GM21825 (cell line): Measurements from ENCODE around the gene PMS1.
"Not testable (repeated sequence)": the region's sequence is repeated elsewhere in the genome, so short reads cannot be mapped to it uniquely, and the experiment has no call there.

Experiments
- ATAC-seq: cut with Tn5 transposase; IDR thresholded peaks from one replicate; pipeline ENCODE4 v1.9.1; 2021; ENCODE audit warnings: mild to moderate bottlenecking, moderate library complexity; ENCODE audit not compliant: unreplicated experiment

Gene PMS1

DNA sequence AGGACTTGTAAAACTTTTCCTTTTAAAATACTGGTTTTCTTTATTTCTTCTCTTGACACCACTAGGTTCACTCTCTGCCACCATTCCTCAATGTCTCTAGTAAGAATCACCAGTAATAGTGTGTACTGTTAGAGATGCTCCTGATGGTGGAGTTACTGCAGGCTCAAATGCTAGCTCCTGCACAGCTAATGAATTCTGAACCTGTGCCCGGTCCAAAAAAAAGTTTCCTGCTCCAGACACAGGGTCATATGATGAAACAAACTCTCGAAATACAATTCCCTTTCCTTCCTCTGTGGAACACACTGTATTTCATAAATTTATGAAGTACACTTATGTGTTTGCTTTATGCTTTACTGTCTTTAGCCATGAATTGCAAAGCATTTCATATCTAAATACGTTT, 19.2 kb downstream of the PMS1 start:
- ATAC-seq, result no peak

DNA sequence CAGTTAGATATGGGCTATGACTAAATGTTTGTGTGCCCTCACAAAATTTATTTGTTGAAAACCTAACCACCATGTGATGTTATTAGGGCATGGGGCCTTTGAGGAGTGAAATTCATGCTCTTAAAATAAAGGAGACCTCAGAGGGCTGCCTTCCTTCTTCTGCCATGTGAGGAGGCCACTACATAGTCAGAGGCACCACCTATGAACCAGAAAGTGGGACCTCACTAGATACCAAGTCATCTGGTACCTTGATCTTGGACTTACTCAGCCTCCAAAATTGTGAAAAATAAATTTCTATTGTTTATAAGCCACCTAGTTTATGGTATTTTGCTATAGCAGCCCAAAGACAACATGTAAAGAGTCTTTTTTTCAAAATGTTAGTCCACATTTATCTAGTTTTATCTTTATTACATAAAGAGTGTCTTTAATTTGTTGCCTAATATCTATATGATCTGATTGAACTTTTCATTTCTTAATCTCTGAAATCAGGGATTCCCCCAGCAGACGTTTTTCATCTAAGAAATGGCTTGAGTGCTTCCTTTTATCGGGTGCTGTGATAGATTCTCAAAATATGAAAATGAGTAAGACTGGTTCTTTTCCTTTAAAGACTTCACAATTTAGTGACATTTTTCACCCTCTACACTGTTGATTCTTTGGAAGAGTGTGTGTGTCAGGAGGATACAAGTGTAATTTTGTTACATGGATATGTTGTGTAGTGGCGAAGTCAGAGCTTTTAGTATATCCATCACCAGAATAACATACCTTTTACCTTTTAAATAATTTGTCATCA, 34.2 kb downstream of the PMS1 start:
- ATAC-seq, result no peak

DNA sequence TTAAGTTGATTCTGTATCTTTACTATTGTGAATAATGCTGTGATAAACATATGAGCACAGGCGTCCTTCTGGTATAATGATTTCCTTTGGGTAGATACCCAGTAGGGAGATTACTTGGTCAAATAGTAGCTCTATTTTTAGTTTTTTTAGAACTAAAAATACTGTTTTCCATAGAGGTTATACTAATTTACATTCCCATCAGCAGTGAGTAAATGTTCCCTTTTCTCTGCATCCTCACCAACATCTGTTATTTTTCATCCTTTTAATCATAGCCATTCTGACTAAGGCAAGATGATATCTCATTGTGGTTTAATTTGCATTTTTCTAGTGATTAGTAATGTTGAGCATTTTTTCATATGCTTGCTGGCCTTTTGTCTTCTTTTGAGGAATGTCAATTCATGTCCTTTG, 35.1 kb downstream of the PMS1 start:
- ATAC-seq, result no peak

DNA sequence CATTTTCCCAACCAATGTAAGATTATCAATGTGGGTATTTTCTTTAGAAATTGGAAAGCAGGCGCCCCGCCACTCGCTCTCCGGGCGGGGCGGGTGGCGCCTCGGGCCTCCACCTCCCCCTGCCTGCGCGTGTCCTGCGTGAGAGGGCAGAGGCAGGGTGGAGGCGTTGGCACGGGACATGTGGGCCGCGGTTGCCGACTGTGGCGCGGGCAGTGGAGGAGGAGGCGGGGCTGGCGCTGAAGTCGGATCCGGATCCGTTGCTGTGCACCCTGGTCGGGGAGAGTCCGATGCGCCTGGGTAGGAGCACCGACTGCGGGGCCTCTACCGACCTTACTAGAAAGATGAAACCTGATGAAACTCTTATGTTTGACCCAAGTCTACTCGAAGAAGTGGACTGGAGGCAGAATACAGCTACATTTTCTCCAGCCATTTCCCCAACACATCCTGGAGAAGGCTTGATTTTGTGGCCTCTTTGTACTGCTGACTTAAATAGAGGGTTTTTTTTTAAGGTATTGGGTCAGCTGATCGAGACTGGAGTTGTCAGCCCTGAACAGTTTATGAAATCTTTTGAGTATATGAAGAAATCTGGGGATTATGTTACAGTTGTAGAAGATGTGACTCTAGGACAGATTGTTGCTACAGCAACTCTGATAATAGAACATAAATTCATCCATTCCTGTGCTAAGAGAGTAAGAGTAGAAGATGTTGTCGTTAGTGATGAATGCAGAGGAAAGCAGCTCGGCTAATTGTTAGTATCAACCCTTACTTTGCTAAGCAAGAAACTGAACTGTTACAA, 37.9 kb downstream of the PMS1 start:
- ATAC-seq, result no peak

DNA sequence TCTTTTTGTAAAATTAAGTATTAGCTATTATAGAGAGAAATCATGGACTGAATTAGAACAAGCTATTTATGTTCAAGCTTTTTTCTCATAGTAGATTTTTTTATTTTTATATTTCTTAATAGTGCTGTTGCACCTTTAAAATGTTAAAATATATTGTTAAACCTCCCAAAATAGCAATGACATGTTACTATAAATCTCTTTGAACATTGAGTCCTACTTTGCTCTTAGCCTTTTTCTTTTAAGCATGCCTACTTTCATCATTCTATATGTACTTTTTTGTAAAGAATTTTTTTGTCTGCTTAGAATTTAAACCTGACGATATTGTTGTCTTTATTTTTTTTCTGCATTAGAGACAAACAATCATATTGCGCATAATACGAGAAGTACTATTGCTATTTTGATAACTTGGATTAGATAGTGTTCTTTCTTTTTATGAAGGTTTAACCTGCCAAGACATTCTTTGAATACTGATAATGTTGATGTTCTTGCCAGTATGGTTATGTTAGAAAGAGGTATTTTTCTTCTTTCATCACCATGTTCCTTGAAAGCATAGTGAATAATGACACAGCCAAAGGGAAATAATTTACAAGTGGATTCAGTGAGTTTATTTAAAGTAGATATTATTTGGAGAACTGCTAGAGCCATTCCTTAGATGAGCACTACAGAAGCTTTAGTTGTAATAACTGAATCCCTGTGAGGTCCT, 40.6 kb downstream of the PMS1 start:
- ATAC-seq, result no peak

DNA sequence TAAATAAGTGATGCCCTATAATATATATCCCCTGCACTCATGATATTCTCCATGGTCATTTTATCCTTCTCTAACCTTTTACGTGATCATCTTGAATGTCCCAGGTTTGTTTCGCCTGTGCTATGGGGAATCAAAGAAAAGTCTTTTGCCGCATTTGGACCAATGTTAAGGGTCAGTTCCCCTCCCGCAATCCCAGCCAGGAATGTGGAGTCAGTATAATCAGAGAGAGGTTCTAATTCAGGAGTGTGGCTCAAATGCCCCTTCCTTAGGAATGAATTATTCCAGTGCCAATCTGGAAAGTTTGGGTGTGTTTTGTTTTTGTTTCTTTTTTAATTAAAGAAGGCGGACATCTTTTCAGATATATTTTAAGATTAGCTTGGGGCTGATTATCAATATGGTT, 41.8 kb downstream of the PMS1 start:
- no peak for ATAC-seq

DNA sequence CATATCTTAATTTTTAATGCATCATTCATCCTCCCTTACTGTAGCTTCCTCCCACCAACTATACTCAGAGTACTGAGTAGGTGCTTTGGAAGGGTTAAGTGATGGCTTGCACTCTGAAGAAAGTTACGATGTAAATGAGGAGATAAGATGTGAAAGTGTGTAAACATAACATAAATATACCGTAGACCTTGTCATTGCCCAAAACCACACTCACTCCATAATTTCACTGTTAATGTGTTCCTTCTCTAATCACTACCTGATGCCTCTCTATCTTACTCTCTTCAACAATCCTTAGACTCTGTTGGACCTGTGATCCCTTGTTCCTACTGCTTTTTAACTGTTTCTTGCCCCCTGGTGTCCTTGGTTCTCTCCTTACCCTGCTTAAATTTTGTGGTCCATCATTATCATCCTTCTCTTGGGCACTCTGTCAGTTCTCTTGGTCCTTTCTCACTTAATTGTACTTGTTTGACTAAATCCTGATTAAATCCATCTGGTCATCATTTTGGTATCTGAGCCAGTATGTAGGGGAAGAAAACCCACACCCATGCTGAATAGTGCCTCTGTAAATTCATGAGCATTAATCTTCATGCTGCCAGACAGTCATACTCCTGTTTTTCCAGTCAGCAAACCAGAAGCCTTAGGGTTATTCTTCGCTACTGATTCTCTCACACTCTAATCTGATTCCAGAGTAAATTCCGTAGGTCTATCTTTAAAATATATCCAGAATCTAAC, 45.0 kb downstream of the PMS1 start:
- no peak for ATAC-seq

DNA sequence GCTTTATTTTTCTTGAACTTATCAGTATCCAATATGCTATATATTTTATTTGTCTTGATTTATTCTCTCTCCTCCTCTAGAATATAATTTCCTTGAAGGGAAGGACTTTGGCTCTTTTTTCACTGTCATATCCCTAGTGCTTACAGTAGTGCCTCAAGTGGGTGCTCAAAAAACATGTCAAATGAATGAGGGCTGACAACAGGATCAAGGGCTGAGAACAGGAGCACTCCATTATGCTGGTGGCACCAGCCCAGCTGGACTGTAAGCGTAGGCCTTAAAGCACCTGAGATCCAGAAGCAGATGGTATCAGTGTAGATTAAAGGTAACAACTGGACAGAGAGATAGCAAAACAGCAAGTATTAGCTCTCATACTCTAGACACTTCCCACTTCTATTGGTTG, 46.3 kb downstream of the PMS1 start:
- no peak for ATAC-seq

DNA sequence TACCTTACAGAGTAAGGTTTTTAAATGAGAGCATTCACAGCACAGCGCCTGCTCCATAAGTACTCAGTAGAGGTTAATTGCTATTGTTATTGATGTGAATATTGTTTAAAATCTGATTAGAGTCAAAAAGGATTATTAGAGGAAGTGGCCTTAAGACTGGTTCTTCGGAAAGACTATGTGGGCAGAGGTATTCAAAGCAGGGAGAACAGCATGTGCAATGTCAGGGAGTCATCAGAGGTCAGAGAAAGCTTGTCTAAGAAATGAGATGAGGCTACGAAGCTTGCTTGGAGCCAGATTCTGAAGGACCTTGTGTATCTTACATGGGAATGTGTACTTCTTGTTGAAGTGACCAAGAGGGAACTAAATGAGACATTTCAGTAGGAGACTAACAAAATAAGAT, 49.8 kb downstream of the PMS1 start:
- no peak for ATAC-seq

DNA sequence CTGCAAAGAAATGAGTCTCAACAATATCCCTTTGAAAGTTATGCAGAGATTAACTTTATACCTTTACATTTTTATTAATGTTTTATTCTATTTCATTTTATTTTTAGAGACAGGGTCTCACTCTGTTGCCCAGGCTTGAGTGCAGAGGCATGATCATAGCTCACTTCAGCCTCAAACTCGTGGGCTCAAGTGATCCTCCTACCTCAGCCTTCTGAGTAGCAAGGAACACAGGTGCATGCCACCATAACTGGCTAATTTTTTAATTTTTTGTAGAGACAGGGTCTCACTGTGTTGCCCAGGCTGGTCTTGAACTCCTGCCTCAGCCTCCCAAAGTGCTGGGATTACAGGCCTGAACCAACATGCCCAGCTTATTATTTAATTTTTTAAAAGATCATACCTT, 50.4 kb downstream of the PMS1 start:
- not testable (repeated sequence) for ATAC-seq

DNA sequence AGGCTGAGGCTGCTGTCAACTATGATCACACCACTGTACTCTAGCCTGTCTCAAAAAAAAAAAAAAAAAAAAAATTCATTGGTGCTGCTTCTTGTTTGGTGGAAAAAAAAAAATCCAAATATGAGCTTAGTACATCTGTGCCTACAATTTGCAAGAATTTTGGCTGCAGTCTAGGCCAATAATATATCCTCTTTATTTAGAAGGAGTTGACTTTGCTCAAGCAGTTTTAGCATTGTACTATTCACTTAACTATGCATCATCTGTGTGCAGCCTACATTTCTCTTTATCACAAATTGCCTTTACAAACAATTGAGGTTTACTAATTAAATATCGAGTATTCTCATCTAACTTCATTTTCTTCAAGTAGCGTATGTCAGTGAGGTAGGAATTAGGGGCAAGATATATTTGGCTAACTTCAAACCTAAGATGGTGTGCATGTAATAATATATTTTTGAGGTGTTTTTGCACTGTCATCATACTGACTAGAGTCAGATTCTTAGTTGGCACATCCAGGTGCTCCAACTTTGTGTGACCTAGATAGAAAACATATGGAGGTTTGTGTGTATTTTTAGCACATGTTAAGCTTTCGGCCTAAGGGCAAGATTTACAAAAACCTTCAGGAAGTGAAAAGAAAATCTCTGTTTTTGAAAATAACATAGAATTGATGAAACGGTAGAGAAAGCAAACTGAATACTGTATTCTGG, 51.8 kb downstream of the PMS1 start:
- no peak for ATAC-seq

DNA sequence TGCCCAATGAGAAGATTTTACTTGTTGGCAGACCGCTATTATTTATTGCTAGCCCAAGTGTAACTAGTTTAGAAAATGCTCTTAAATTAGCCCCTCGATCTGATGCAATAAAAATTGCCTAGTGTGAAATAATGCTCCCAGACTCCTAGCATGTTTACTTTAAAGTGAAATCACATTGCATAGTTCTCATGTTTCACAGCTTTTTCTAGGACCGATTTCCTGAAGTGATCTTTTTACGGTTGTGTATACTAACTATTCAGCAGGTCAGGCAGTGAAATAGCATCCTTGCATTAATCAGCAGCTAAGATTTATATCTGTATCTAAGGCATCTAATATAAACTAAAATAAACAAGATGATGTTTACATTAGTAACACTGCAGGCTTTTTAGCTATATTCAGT, 52.4 kb downstream of the PMS1 start:
- ATAC-seq, result no peak

DNA sequence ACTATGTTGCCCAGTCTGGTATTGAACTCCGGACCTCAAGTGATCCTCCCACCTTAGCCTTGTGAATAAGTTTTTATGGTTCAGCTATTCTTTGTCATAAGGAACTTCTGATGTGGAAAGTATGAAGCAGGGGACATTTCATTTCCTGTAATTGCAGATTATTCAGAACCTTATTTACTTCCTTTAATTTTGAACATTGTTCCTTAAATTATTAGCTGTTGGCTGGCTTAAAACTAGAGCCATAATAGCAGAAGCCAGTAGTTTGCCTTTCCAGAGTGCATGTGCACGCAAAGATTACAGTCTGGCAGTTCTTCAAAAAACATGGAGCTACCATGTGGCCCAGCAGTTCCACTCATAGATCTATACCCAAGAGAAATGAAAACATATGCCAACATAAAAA, 53.1 kb downstream of the PMS1 start:
- ATAC-seq, result no peak

DNA sequence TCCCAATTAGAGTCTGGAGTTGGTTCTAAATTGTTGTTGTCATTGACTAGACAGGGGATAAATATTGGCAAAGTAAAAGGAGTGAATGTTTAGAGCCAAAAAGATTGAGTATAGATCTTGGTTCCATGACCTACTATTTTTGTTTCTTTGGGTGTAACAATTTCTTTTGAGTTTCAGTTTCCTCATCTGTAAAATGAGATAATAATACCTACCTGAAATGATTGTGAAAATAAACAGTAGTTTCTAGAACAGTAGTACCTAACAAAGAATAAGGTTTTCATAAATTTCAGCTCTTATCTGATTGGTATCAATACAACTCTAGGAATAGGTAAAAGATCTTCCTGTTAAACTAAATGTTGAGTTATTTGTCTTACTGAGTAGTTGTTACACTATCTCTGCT, 56.8 kb downstream of the PMS1 start:
- ATAC-seq, result no peak

DNA sequence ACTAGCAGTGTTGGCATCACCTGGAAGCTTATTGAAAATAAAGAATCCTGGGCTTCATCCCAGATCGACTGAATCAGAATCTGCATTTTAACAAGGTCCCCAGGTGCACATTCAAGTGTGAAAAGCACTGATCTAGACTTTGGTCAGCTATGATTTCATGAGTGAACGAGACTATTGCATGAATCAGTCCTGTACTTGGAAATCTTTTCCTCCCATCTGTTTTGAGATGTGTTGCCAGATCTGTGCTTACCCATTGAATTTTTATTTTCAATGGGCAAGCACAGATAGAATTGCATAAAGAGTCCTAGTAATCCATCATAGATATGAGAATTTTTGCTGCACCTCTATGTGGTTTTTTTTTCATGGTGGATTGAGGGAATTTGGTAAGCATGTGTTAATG, 64.0 kb downstream of the PMS1 start:
- no peak for ATAC-seq

DNA sequence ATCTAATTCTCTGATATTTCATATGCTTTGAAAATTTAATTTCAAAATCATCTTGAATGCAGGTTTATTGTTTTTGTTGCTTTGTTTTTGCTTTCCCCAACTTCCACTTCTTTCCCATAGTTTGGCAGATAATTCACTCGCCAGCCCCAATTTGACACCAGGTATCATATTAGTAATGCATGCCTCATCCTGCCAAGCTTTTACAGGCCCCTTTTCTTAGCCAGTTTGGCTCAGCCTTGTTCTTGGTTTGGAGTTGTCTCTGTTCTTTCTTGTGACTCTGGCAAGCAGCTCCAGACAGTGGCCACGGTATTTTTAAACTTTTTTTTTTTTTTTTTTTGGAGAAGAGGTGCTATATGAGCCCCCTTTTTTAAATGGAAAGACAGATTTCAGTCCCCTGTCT, 65.3 kb downstream of the PMS1 start:
- no peak for ATAC-seq

DNA sequence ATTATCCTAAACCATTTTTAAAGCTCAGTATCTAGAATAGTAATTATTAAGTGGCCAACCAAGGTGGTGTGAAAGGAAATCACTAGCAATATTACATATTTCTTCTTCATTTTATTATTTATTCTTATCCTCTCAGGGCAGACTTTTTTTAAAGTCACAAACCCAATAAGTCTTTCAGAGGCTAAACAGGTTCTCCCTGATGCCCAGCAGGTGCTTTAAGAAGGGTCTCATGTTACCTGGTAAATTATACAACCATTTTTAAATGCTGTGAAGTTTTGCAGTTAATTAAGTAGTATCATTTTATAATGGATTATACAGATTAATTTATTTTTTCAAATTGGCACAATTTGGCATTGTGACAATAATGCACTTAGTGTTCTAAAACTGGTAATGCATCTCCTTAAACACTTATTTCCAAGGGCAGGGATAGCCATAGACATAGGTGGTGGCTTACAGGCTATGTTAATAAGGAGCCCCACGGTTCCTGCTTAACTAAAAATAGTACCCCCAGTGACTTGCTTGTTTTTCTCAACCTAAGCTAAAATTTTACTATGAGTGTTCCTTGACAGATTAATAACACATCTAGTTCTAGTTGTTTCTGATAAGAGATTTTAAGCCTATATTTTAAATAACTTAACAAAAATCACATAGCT, 67.0 kb downstream of the PMS1 start:
- ATAC-seq, result no peak

DNA sequence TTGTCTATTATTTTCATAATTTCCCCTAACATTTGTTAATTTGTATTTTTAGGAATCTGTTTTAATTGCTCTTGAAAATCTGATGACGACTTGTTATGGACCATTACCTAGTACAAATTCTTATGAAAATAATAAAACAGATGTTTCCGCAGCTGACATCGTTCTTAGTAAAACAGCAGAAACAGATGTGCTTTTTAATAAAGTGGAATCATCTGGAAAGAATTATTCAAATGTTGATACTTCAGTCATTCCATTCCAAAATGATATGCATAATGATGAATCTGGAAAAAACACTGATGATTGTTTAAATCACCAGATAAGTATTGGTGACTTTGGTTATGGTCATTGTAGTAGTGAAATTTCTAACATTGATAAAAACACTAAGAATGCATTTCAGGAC, 69.9 kb downstream of the PMS1 start:
- no peak for ATAC-seq

DNA sequence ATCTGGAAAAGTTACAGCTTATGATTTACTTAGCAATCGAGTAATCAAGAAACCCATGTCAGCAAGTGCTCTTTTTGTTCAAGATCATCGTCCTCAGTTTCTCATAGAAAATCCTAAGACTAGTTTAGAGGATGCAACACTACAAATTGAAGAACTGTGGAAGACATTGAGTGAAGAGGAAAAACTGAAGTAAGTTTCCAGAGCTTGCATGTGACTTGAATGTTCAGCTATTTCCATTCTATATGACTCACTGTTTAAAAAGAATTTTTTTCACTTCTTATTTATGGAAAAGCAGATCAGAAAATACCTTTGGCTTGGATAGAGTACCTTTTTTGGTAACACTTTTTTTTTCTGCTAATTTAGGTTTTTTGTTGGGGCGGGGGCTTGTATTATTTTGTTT, 70.7 kb downstream of the PMS1 start:
- no peak for ATAC-seq

DNA sequence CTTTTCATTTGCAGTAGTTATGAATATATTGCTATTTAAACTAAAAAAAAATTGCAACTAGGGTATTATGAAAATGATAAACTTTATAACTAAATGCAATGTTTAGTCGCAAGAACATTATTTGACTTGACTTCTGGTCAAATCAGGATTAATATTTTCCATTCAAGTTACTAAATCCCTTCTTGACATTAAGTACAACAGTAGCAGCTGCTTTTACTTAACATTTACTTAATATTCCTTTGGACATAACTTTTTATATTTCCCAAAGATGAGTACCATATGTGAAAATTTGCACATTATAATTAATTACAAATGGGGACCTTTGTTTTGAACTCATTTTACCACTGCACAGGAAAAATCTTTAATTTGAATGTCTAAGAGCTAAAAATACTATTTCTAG, 74.0 kb downstream of the PMS1 start:
- no peak for ATAC-seq
